ENCODE measurements around the gene ZNF43.

- TF ChIP-seq EP300 (IDR thresholded peaks at IDR 0.05): no peak
- TF ChIP-seq CTCF (IDR thresholded peaks at IDR 0.05): no peak
- no peak for TF ChIP-seq POLR2AphosphoS5 (IDR thresholded peaks at IDR 0.05)
- TF ChIP-seq POLR2A (IDR thresholded peaks at IDR 0.05): no peak
Observed at GRCh38 chr19:21841488-21842097, 5.6 kb upstream of the ZNF43 start.

All from sigmoid colon (tissue), 4 donors.